DOHH2 (cell line): Measurements from ENCODE around the gene EGR2.

ENCODE experiments used
- H3F3A ChIP-seq: fragments of 200-600 bp; sonication (generic), shearing (Covaris generic); 2 replicates; pipeline ENCODE4 v1.6.0; 2016; ENCODE audit warnings: antibody characterized with exemption, mild to moderate bottlenecking; ENCODE audit not compliant: control insufficient read depth, insufficient read depth
- H3K27ac ChIP-seq: fragments of 200-600 bp; sonication (generic); 2 replicates; pipeline ENCODE4 v1.5.1; 2014; ENCODE audit warnings: low read depth, mild to moderate bottlenecking, low read length, moderate library complexity
- H3K27me3 ChIP-seq: fragments of 200-600 bp; sonication (generic); 2 replicates; pipeline ENCODE4 v1.6.1; 2014; ENCODE audit warnings: mild to moderate bottlenecking, low read length, mixed read lengths; ENCODE audit not compliant: control insufficient read depth
- H3K36me3 ChIP-seq: fragments of 200-600 bp; sonication (generic); 2 replicates; pipeline ENCODE4 v1.6.1; 2014; ENCODE audit warnings: mild to moderate bottlenecking, low read length, moderate library complexity, mixed read lengths; ENCODE audit not compliant: control insufficient read depth
- H3K4me1 ChIP-seq: fragments of 200-600 bp; sonication (generic); 2 replicates; pipeline ENCODE4 v1.6.1; 2014; ENCODE audit warnings: mild to moderate bottlenecking, low read length, mixed read lengths; ENCODE audit not compliant: control insufficient read depth
- H3K4me2 ChIP-seq: fragments of 200-600 bp; sonication (generic); 2 replicates; pipeline ENCODE4 v1.6.0; 2014; ENCODE audit warnings: mild to moderate bottlenecking, low read length, moderate library complexity
- H3K4me3 ChIP-seq: fragments of 200-600 bp; sonication (generic); 2 replicates; pipeline ENCODE4 v1.5.1; 2014; ENCODE audit warnings: mild to moderate bottlenecking, low read length, mixed read lengths
- H3K79me2 ChIP-seq: fragments of 200-600 bp; sonication (generic); 2 replicates; pipeline ENCODE4 v1.6.1; 2014; ENCODE audit warnings: mild to moderate bottlenecking, low read length, mixed read lengths; ENCODE audit not compliant: control insufficient read depth
- H3K9me2 ChIP-seq: fragments of 200-600 bp; sonication (generic); replicated peaks from 2 replicates; pipeline ENCODE4 v1.6.1; 2014; ENCODE audit warnings: mild to moderate bottlenecking, low read length, mixed read lengths; ENCODE audit not compliant: control insufficient read depth
- H3K9me3 ChIP-seq: fragments of 200-600 bp; sonication (generic); 2 replicates; pipeline ENCODE4 v1.6.1; 2014; ENCODE audit warnings: antibody characterized with exemption, low read length, mixed read lengths; ENCODE audit not compliant: control insufficient read depth, insufficient read depth
- H4K20me1 ChIP-seq: fragments of 200-600 bp; sonication (generic); 2 replicates; pipeline ENCODE4 v1.6.0; 2014; ENCODE audit warnings: low read depth, mild to moderate bottlenecking, antibody characterized with exemption, low read length, moderate library complexity; ENCODE audit not compliant: control insufficient read depth, insufficient read depth
- CTCF ChIP-seq: fragments of 200-600 bp; sonication (generic); IDR thresholded peaks from one replicate; pipeline ENCODE4 v1.5.1; 2014; ENCODE audit warnings: antibody characterized with exemption, mild to moderate bottlenecking, low read depth, low read length; ENCODE audit not compliant: poor library complexity, severe bottlenecking
- EZH2phosphoT487 ChIP-seq: fragments of 200-600 bp; sonication (generic); IDR thresholded peaks from 2 replicates; pipeline ENCODE4 v1.6.1; 2017; ENCODE audit warnings: borderline replicate concordance, mild to moderate bottlenecking, antibody characterized with exemption, low read length, moderate library complexity, mixed read lengths

EGR2 gene

GRCh38 chr10:62795762-62796161, 20.4 kb downstream of the EGR2 start:
- no peak for TF ChIP-seq EZH2phosphoT487
- no peak for TF ChIP-seq CTCF
- H3K79me2 ChIP-seq = no peaks in the 10 kb centered on the region
- no peak overlapping the region for H3K27ac ChIP-seq
- H3K9me3 ChIP-seq = no peaks in the 10 kb centered on the region
- H3K4me1 ChIP-seq = no peaks in the 10 kb centered on the region
- H3K27me3 ChIP-seq = no peaks in the 10 kb centered on the region
- H3K9me2 ChIP-seq = no peaks in the 10 kb centered on the region
- no peaks in the 10 kb centered on the region for H4K20me1 ChIP-seq
- H3K4me2 ChIP-seq = no peak overlapping the region
- no peak overlapping the region for H3K4me3 ChIP-seq
- no peaks in the 10 kb centered on the region for H3F3A ChIP-seq
- no peaks in the 10 kb centered on the region for H3K36me3 ChIP-seq

DNA sequence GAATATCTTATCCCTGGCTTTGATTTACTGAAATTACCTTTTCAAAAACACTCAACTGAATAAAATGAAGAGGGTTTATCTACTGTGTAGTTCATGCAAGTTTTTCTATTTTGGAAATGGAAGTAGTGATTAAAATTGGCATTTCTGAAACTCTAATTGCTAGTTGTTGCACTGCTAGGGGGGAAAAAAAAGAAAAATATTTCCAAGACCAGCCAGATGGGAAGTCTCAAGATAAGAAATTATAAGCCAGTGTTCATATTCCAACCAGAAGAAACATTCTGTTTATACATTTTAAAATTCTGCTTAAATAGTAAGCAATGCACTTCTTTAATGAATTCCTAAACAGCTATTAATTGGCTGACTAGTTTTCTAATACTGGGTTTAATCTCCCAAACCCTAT, 21.1 kb downstream of the EGR2 start:
- no peaks in the 10 kb centered on the region for H3K36me3 ChIP-seq
- no peaks in the 10 kb centered on the region for H3K9me3 ChIP-seq
- no peak for TF ChIP-seq EZH2phosphoT487
- TF ChIP-seq CTCF = no peak
- H3K4me3 ChIP-seq = no peak overlapping the region
- no peaks in the 10 kb centered on the region for H3K4me1 ChIP-seq
- no peak overlapping the region for H3K27ac ChIP-seq
- no peaks in the 10 kb centered on the region for H3K79me2 ChIP-seq
- no peaks in the 10 kb centered on the region for H4K20me1 ChIP-seq
- no peaks in the 10 kb centered on the region for H3K27me3 ChIP-seq
- H3K9me2 ChIP-seq = no peaks in the 10 kb centered on the region
- H3K4me2 ChIP-seq = no peak overlapping the region
- no peaks in the 10 kb centered on the region for H3F3A ChIP-seq

DNA sequence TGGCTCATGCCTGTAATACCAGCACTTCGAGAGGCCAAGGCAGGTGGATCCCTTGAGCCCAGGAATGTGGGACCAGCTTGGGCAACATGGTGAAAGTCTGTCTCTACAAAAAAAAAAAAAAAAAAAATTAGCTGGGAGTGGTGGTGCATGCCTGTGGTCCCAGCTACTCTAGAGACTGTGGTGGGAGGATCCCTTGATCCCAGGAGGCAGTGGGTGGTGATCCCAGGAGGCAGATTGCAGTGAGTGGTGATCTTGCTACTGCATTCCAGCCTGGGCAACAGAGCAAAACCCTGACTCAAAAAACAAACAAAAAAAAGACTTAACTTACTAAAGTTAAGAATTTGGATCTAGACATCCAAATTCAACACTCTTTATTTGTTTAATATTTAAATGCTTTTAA, 21.9 kb downstream of the EGR2 start:
- H3K4me3 ChIP-seq = no peak overlapping the region

More for the DNA sequence above, 21.9 kb downstream of the EGR2 start:
- Histone ChIP-seq H3K27me3 (no peaks in the 10 kb centered on the region), H3K9me2 (no peaks in the 10 kb centered on the region), H4K20me1 (no peaks in the 10 kb centered on the region), H3F3A (no peaks in the 10 kb centered on the region), H3K27ac (no peak overlapping the region), H3K36me3 (no peaks in the 10 kb centered on the region), H3K79me2 (no peaks in the 10 kb centered on the region), H3K4me1 (no peaks in the 10 kb centered on the region), H3K4me2 (no peak overlapping the region), H3K9me3 (no peaks in the 10 kb centered on the region)
- TF ChIP-seq CTCF (no peak), EZH2phosphoT487 (no peak)
